CMK (cell line): ENCODE data around the gene SLC25A29.

Experiments
- DNase-seq: peaks from one replicate; pipeline ENCODE4 v3.0.0-alpha.2; 2010; ENCODE audit warnings: low read depth

SLC25A29 gene

DNA sequence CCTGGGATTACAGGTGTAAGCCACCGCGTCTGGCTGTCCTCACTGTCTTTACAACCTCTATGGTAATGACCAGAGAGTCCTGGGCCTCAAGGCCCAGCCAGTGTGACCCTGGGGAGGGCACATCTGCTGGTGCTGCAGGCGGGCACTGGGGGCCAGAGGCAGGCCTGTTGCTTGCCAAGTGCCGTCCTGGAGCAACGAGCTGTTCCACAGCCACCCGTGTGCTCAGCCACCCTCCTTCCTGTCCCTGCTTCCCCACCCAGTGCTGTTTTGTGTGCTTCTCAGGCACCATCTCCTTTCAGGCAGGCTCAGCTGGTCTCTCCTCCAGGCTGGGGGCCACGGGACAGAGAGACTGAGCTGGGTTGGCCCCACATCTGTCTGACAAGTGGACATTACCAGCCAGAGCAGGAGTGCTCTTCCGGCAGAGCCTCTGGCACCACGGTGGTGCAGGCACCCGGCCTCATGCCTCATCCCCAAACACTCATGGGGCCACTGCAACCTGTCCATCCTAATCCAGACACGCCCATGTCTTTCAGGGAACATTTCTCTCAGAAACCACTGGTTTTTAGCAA, 25.9 kb upstream of the SLC25A29 start:
- DNase-seq: no peak

GRCh38 chr14:100330388-100330931, 24.2 kb upstream of the SLC25A29 start:
- DNase-seq: no peak

DNA sequence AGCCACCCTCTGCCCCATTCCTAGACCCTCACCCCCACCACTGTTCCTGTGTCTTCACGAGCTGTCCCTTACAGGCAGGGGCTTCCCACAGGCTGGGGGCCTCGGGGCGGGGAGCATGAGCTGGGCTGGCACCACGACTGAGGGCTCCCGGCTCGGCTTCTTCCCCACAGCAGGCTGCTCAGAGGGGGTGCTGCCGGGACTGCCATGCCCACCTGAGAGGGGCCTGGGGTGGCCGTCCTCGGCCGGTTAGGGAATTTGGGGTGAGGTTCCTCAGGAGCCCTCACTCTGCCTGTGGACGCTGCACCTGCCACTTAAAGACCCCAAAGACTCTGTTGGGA, 23.7 kb upstream of the SLC25A29 start:
- DNase-seq: no peak

GRCh38 chr14:100329233-100330006, 23.2 kb upstream of the SLC25A29 start:
- DNase-seq: no peak

DNA sequence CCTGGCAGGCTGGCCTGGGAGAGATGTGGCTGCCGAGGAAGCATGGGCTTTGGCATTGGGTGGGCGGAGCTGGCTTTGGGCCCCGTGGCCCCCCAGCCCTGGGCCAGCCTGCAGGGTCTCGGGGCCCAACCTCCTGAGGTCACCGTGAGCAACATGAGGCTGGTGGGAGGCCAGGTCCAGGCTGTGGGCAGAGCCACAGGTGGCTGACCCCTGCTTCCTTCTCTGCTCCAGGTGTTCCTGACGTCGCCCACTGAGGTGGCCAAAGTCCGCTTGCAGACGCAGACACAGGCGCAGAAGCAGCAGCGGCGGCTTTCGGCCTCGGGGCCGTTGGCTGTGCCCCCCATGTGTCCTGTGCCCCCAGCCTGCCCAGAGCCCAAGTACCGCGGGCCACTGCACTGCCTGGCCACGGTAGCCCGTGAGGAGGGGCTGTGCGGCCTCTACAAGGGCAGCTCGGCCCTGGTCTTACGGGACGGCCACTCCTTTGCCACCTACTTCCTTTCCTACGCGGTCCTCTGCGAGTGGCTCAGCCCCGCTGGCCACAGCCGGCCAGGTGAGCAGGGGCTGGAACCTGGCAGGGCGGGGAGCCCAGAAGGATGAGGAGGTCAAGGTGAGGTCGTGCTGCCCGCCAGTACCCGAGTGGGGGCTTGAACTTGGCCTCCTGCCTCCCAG, 22.4 kb upstream of the SLC25A29 start:
- DNase-seq: no peak

- no peak for DNase-seq
Measured at GRCh38 chr14:100327128-100327527, 20.9 kb upstream of the SLC25A29 start.

- no peak for DNase-seq
Measured at GRCh38 chr14:100325958-100326357, 19.7 kb upstream of the SLC25A29 start.

DNA sequence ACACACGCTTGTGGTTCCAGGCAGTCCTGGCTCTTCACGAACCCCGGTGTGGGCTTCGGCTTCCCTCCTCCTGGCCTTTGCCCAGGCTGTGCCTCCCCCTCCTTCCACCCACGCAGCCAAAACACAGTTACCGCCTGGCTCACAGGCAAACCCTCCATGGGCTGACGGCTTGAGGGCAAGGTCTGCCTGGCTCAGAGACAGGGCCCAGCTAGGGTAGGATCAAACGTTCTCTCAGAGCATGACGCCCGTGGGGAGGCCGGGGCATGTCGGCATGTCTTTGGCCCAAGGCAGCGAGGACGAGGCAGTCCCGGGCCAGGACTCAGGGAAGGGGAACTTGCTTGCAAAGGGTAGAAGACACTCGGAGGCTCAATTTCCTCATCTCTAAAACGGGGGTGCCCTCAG, 19.0 kb upstream of the SLC25A29 start:
- DNase-seq: no peak

DNA sequence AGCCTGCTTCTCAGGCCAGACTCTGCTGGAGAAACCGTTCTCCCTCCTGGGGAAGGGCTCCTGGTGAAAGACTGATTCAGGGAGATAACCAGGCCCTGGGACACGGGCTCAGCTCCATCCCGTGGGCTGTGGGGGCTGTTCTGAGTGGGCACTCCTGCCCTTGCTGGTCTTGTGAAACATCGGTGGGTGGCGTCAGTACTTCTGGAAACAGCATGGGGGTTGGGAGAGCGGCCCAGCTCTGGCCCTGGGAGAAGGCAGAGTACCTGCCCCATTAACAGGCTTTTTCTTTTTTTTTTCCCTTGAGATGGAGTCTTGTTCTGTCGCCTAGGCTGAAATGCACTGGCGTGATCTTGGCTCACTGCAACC, 17.7 kb upstream of the SLC25A29 start:
- DNase-seq: no peak

GRCh38 chr14:100323121-100323941, 17.1 kb upstream of the SLC25A29 start, which contains the start of gene SLC25A47:
SLC25A47 (plus strand) TSS chr14:100323339; CDS start chr14:100323415, 76 bp downstream.
- DNase-seq: no peak

GRCh38 chr14:100322138-100322957, 16.1 kb upstream of the SLC25A29 start:
- no peak for DNase-seq

GRCh38 chr14:100321473-100322137, 15.4 kb upstream of the SLC25A29 start:
- no peak for DNase-seq

DNA sequence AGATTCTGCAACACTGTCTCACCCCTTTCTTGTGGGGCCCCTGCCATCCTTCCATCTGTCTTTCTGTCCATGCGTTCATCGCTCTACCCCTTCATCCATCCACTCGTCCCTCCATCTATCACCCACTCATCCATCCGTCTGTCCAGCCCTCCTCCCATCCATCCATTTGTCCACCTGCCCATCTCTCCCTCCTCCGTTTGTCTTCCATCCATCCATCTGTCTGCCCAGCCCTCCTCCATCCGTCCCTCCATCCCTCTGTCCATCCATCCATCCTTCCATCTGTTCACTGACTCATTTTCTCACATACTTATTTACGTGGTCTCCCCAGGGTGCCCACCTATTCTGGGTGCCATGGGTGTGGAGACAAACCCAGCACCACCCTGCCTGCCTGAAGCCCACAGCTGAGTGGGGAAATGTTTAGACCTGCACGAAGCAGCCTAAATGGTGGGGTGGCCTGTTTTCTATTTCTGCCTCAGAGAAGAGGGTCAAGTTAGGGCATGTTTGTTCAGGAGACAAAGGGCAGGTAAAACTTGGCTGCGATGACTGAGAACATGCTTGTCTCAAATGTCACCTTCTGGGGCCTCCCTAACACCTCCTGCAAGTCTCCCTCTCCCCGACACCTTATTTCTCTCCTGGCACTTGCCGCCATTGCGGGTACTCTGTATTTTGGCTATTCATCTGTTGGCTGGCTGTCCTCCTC, 14.1 kb upstream of the SLC25A29 start:
- no peak for DNase-seq

DNA sequence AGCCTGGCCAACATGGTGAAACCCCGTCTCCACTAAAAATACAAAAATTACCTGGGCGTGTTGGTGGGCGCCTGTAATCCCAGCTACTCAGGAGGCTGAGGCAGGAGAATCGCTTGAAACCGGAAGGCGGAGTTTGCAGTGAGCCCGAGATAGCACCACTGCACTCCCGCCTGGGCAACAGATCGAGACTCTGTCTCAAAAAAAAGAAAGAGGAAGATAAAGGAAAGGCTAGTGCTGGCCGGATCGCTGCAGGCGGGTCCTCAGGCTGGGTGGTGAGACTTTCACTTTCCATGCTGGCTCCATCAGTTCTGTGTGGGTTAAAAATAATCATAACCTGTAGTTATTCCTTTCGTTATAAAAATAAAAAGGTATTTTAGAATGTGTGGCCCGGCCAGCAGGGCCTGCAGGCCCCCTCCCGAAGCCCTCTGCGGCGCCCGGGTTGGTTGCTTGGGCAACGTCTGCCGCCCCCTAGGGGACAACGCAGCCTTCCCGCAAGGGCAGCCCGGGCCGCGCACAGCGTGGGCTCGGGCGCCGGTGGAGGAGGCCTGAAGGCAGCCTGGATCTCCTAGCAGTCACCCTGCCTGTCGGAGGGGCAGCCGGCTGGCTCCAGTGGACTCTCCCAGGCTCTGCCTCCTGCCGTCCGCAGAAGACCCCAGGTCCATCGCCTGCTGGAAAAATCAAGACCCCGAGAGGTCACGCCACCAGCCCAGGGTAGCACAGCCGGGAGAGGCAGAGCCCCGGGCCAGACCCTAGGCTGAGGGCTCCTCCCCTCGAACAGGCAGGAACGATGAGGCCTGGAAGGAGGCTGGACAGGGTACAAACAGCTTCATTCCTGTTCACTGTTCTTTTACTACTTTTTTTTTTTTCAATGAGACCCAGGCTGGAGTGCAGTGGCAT, 11.9 kb upstream of the SLC25A29 start:
- DNase-seq: no peak

DNA sequence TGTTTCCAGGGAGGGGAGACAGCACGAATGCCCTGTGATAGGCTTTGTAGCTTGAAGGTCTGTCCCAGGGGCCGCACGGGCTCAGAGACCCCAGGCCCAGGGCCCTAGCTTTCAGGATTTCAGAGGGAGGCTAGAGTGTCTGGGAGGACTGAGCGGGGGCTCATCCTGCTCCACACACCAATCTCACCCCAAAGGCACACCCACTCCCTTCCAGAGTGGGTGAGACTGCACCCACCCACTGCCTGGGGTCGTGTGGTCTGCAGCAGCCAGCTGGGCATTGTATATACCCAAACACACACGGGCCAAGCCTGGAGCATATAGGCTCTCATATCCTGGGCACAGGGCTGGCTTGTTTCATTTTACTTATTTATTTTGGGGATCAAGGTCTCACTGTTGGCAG, 11.1 kb upstream of the SLC25A29 start:
- no peak for DNase-seq

DNA sequence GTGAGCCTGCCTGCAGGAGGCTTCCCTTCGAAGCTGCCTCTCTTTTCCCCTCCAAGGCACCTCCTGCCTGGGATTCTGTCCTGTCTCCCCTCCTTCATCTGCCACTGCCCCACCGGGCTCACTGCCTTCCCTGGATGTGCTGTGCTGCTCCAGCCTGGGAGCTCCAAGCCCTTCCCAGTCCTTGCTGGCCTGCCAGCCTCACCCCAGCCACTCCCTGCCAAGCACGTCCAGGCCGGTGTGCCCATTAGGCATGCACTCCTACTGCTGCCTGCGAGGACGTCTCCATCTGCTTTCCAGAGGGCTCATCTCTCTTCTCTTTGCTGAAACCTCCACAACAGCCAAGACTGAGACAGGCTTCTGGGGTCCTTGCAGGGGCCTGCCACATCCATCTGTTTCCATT, 8.5 kb upstream of the SLC25A29 start:
- no peak for DNase-seq

DNA sequence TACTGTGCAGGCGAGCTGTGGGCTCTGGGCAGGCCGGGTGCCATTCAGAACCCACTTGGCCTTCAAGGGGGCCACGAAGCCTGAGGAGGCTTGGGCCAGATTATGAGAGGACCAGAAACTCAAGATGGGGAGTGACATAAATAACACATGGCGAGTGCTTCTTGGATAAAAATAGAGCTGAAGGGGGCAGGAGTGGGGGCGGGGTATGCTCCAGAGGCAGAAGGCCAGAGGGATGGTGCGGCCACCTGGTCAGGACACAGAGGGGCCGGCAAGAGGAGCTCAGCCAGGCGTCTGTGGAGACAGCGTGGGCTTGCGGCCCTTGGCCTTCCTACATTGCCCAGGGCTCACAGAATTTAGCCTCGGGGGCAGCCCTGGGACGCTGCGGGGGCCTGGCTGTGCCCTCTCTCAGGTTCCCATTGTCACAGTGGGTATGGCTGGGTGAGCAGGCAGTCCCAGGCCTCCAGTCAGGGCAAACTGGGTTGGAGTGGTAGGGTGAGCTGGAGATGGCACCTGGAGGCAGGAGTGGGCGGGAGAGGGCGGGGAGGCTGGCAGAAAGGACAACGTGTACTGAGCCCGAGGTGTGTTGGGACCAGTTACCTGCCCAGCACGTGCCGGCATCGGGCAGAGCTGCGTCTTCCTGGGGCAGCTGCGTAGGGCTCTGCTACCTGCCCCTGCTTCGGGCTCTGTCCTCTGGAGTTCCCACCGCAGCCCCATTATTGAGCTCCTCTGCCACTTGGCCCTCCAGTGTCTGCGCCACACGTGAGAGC, 7.4 kb upstream of the SLC25A29 start:
- no peak for DNase-seq

GRCh38 chr14:100312877-100313400, 6.7 kb upstream of the SLC25A29 start:
- DNase-seq: no peak
